Heart right ventricle (tissue), 16 donors: ENCODE measurements around the gene RPS5. TPM values are rescaled to one million over a fixed set of nuclear protein-coding genes. Genes with fewer than 3 reads are reported as not detected.
"Not testable (repeated sequence)": the region's sequence is repeated elsewhere in the genome, so short reads cannot be mapped to it uniquely, and the experiment has no call there.

Experiments
- ATAC-seq, 8 donors: fragments of 200-7000 bp; cut with Tn5 transposase; one replicate each; pipeline ENCODE4 v1.9.1; 2020; ENCODE audit warnings: mild to moderate bottlenecking in 8 of 8, moderate library complexity in 8 of 8, moderate number of reproducible peaks in 1 of 8
- DNase-seq, 2 donors: peaks; one replicate each; pipeline ENCODE4 v3.0.0-alpha.2; 2020
- H3K27ac ChIP-seq, 10 donors: fragments of 200-600 bp; sonication (generic) in 2 of 10; one replicate each; pipeline versions ENCODE4 v1.5.0 to v1.8.0; 2020 to 2022; ENCODE audit warnings: mild to moderate bottlenecking in 3 of 10
- H3K27me3 ChIP-seq, 7 donors: fragments of 200-600 bp; one replicate each; pipeline ENCODE4 v1.8.0; 2021 to 2022; ENCODE audit warnings: mild to moderate bottlenecking in 2 of 7
- H3K36me3 ChIP-seq, 9 donors: fragments of 200-600 bp; sonication (generic) in 1 of 9; one replicate each; pipeline versions ENCODE4 v1.5.0 to v1.8.0; 2020 to 2022; ENCODE audit warnings: mild to moderate bottlenecking in 2 of 9
- H3K4me1 ChIP-seq, 9 donors: fragments of 200-600 bp; sonication (generic) in 1 of 9; one replicate each; pipeline versions ENCODE4 v1.5.0 to v1.8.0; 2020 to 2022; ENCODE audit warnings: mild to moderate bottlenecking in 4 of 9
- H3K4me3 ChIP-seq, 10 donors: fragments of 200-600 bp; sonication (generic) in 2 of 10; one replicate each; pipeline versions ENCODE4 v1.5.0 to v1.8.0; 2020 to 2022; ENCODE audit warnings: mild to moderate bottlenecking in 7 of 10, moderate library complexity in 2 of 10
- H3K9me3 ChIP-seq, 11 donors: fragments of 200-600 bp in 10 of 11; sonication (generic) in 2 of 11; one replicate each; pipeline versions ENCODE4 v1.5.0 to v1.8.0; 2013 to 2022; ENCODE audit warnings: mild to moderate bottlenecking in 2 of 11, control low read depth in 1 of 11, moderate library complexity in 1 of 11
- WGBS, 2 donors: extraction: QIAGEN DNeasy Blood & Tissue Kit; methylation state at CpG; one replicate each; pipeline ENCODE4 v1.1.7; 2013; ENCODE audit warnings: inconsistent platforms in 1 of 2; 5-methylcytosine and 5-hydroxymethylcytosine counted together
- intact Hi-C, 10 donors: fragments of 100-400 bp; cut with DNase I; formaldehyde crosslinking; loops; one replicate each; pipeline versions ENCODE4 v1.11.1 to v1.14.2; 2022
- polyA plus RNA-seq, 2 donors: library from polyadenylated mRNA; stranded (reverse); fragments of 200-250 nt; gene quantifications; one replicate each; pipeline ENCODE4 v1.2.3, GENCODE V29; 2013
- total RNA-seq, 10 donors: library from RNA; stranded (reverse); fragmentation: NEBNext Ultra II Directional in 3 of 10; extraction: Animal tissue kit (Norgen Biotek cat#: 25700) in 3 of 10; gene quantifications; one replicate each; pipeline versions ENCODE4 v1.2.1 to v1.2.4, GENCODE V29; 2021 to 2023
- TF ChIP-seq, protein P1 (sequence below), 9 donors: fragments of 200-600 bp; sonication (generic) in 2 of 9; IDR thresholded peaks; one replicate each; pipeline versions ENCODE4 v1.5.0 to v1.8.0; 2021 to 2022; ENCODE audit warnings: antibody characterized with exemption in 9 of 9, mild to moderate bottlenecking in 5 of 9, moderate library complexity in 1 of 9
- donor health status: Arrhythmogenic right ventricular cardiomyopathy.
- donor health status: ischemic (EF 13 %, LVEDD 7.1; RV severe dilation, severe dysfunction).
- donor health status: healthy with polysubstance abuse.
- donor health status: DM: no; HTN: yes; CAD: no.
- donor health status: DM: no; HTN: no; CAD: no.
- donor health status: ischemic (EF 25% LVEDD 6.9; RV normal size, moderate dysfunction).
- donor health status: ischemic (EF 25% LVEDD 5.7; RV mildly dilated, moderate dysfunction).
- donor health status: healthy.
- donor health status: DM: yes; HTN: yes; CAD: no.
- donor health status: Ischemic cardiomyopathy.
- donor health status: ischemic (EF 35%, LVEDD 5.7; RV mildly dilated, moderate dysfunction).
- donor health status: nonischemic (EF 11% LVEDD 7.7; RV severe dilation, severe dysfunction).
- donor health status: DM: yes; HTN: yes; CAD: no.
- donor health status: PGD.
- donor health status: ischemic (EF 29% LVEDD 5.4; RV normal size, mild dysfunction).
- donor health status: nonischemic (EF 23%, LVEDD 6.1; RV moderate dilation, normal function).

Gene RPS5
- total and polyA plus RNA-seq, 12 donors: 360 to 2,053 (median 425) TPM

DNA sequence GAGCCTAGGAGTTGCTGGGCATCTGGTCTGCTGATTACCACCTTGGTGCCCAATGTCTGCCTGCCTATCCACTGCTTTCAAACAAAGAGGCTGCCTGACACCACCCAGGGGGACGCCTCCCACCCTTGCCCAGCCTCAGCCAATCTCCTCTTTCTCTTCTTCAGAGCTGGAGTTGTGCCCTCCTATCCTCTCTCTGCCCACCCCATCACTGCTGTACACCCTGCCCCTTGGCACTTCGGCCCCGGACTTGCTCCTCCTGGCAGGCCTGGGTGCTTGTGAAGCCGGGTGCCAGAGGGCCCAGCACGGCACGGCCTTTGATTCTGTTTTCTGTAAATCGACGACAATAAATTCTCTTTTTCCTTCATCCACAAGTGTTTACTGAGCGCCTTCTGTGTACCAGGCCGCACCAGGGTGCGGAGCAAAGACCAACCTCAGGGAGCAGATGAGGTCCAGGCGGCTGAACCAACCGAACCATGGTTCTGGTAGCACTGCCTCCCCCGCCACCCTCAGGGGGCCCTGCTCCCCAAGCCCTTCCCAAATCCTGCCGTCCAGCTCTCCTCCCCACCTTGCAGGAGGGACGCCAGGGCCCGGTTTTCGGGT is 13.3 kb downstream of the RPS5 start:
- Histone ChIP-seq H3K9me3 (no peaks in the 10 kb centered on the region), H3K27ac (peak overlapping the region in 5 of 10 donors; percentile 33 to 66 (median 38)), H3K4me1 (peaks cover 8 to 27% (median 13%) of the 10 kb centered on the region in 9 donors), H3K36me3 (peaks cover 0 to under 1% (median 0%) of the 10 kb centered on the region in 9 donors), H3K4me3 (peak overlapping the region; percentile 4 to 74 (median 62)), H3K27me3 (peaks cover 0 to 27% (median 21%) of the 10 kb centered on the region in 7 donors)
- intact Hi-C loops: loop anchor here in 1 of 10 donors (2.0 kb wide), 1 partner anchor 14 kb away; the partner anchor contains the start of gene RPS5
- no peak for DNase-seq
- TF ChIP-seq, protein P1, sequence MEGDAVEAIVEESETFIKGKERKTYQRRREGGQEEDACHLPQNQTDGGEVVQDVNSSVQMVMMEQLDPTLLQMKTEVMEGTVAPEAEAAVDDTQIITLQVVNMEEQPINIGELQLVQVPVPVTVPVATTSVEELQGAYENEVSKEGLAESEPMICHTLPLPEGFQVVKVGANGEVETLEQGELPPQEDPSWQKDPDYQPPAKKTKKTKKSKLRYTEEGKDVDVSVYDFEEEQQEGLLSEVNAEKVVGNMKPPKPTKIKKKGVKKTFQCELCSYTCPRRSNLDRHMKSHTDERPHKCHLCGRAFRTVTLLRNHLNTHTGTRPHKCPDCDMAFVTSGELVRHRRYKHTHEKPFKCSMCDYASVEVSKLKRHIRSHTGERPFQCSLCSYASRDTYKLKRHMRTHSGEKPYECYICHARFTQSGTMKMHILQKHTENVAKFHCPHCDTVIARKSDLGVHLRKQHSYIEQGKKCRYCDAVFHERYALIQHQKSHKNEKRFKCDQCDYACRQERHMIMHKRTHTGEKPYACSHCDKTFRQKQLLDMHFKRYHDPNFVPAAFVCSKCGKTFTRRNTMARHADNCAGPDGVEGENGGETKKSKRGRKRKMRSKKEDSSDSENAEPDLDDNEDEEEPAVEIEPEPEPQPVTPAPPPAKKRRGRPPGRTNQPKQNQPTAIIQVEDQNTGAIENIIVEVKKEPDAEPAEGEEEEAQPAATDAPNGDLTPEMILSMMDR (IDR thresholded peaks at IDR 0.05): no peak
- peak in 3 of 8 donors; percentile 1 to 8 (median 1) for ATAC-seq
- WGBS, 2 donors: 52 to 54% methylated on average over 18 of the region's 18 CpGs

DNA sequence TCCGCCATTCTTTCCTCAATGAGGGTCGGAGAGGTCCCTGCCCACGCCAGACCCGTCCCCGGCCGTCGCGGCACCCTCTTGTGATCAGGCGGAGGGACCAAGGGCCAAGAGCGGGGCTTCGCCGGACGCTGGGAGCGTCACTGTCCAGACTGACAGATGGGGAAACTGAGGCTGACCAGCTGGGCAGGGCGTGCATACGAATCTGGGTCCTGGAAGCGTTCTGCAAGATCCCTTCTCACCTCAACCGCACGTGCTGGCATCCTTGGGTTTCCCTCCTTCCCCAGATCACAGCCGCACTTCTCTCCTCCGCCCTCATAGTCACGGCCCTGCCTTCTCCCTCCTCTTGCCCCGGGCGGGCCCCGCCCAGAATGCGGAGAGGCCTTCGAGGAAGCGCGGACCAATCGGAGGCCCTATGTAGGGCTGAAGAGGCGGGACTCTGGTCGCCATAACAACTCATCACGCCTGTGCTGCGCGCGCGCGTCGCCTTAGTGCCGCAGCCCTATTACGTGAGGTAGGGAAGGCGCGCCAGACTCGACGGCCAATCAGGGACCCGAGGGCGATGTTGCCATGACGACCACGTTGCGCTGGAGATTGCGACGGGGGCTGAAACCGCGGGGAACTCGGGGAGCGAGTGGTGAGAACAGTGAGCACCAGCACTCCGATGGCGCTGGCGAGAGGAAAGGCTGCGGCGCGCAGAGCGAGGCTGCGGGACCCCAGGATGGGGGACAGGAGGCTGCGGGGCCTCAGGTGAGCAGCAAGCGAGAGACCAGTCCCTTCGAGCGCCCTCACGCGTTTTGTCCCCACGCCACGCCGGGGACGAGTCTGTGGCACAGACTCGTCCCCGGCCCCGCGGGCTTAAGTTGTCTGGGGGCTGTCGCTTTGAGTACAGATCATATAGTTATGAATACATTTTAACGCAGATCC is 14.1 kb downstream of the RPS5 start:
- DNase-seq (peak; percentile 99 to 100), ATAC-seq (peak; percentile 98 to 100 (median 100))
- Histone ChIP-seq H3K9me3 (no peaks in the 10 kb centered on the region), H3K4me1 (peaks cover 7 to 22% (median 13%) of the 10 kb centered on the region in 9 donors), H3K27ac (peak overlapping the region in 7 of 10 donors; percentile 37 to 72 (median 52)), H3K4me3 (peak overlapping the region; percentile 4 to 74 (median 62)), H3K27me3 (peaks cover 0 to 19% (median 15%) of the 10 kb centered on the region in 7 donors), H3K36me3 (no peaks in the 10 kb centered on the region)
- intact Hi-C loops: loop anchor here in 1 of 10 donors (2.0 kb wide), 1 partner anchor 14 kb away; the partner anchor contains the start of gene RPS5
- WGBS, 2 donors: 1 to 2% methylated on average over 79 to 80 of the region's 80 CpGs
- TF ChIP-seq, protein P1 (IDR thresholded peaks at IDR 0.05): peak in 3 of 9 donors; percentile 28 to 41 (median 30)

DNA sequence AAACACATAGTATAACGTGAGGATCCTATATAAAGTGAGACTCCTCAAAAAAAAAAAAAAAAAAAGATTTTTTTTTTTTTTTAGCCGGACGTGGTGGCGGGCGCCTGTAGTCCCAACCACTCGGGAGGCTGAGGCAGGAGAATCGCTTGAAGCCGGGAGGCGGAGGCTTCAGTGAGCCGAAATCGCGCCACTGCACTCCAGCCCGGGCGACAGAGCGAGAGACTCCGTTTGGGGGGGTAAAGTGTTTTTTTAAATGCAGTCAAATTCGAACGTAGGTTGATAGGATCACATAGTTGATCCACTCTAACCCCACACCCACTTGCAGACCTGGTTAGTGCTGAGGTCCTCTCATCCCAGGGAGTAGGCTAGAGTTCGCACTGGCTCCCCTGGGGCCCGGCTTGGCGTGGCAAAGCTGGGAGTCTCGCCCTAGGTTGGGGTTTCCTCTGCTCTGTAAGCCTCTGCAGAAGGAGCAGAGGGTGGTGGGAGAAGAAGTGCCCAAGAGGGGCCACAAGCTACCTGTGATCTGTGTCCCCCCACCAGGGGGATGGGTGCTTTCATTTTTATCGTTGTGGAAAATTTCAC is 14.9 kb downstream of the RPS5 start:
- DNase-seq (no peak), ATAC-seq (peak in 1 of 8 donors; percentile 0)
- intact Hi-C loops: loop anchor here in 1 of 10 donors (2.0 kb wide), 1 partner anchor 15 kb away; the partner anchor contains the start of gene RPS5
- WGBS, 2 donors: 30 to 31% methylated on average over 23 of the region's 23 CpGs
- Histone ChIP-seq H3K27me3 (peaks cover 0 to 14% (median 9%) of the 10 kb centered on the region in 7 donors), H3K4me1 (peaks cover 8 to 25% (median 13%) of the 10 kb centered on the region in 9 donors), H3K36me3 (no peaks in the 10 kb centered on the region), H3K4me3 (peak overlapping the region in 9 of 10 donors; percentile 50 to 74 (median 62)), H3K9me3 (no peaks in the 10 kb centered on the region), H3K27ac (peak overlapping the region in 4 of 10 donors; percentile 46 to 67 (median 50))
- TF ChIP-seq, protein P1 (IDR thresholded peaks at IDR 0.05): no peak

DNA sequence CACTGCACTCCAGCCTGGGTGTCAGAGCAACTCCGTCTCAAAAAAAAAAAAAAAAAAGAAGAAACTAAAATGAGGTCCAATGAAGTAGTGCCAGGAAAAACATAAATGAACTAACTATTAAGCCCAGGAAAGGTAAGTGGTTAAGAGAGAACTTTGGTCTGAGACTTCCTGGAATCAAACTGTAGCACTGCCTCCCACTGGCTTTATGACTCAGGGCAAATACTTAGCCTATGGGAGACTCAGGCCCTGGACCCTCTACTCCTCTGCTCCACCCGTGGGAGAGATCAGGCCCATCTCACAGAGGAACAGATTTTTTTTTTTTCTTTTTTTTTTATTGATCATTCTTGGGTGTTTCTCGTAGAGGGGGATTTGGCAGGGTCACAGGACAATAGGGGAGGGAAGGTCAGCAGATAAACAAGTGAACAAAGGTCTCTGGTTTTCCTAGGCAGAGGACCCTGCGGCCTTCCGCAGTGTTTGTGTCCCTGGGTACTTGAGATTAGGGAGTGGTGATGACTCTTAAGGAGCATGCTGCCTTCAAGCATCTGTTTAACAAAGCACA is 16.9 kb downstream of the RPS5 start:
- H3K27me3 ChIP-seq, intact Hi-C loops, H3K9me3 ChIP-seq, ATAC-seq, H3K27ac ChIP-seq, DNase-seq, H3K36me3 ChIP-seq, H3K4me3 ChIP-seq: not testable (repeated sequence)
- WGBS, 2 donors: 67 to 78% methylated on average over 5 of the region's 5 CpGs
- peaks cover 8 to 37% (median 26%) of the 10 kb centered on the region in 9 donors for H3K4me1 ChIP-seq
